Measurements from ENCODE around the gene TSEN2.

GRCh38 chr3:12578742-12579141 is 94.5 kb downstream of the TSEN2 start:
- TF ChIP-seq POLR2A (IDR thresholded peaks at IDR 0.05) (no peak), CTCF (IDR thresholded peaks at IDR 0.05) (no peak), EP300 (IDR thresholded peaks at IDR 0.05; ENCODE audit: low read depth) (no peak)

All from transverse colon (tissue), 3 donors.